HG03432 (cell line): Measurements from ENCODE around the gene USP53.
"Not testable (repeated sequence)": the region's sequence is repeated elsewhere in the genome, so short reads cannot be mapped to it uniquely, and the experiment has no call there.

Experiments
- ATAC-seq: cut with Tn5 transposase; IDR thresholded peaks from one replicate; pipeline ENCODE4 v1.9.1; 2021; ENCODE audit warnings: mild to moderate bottlenecking, moderate library complexity; ENCODE audit not compliant: unreplicated experiment

Gene USP53

DNA sequence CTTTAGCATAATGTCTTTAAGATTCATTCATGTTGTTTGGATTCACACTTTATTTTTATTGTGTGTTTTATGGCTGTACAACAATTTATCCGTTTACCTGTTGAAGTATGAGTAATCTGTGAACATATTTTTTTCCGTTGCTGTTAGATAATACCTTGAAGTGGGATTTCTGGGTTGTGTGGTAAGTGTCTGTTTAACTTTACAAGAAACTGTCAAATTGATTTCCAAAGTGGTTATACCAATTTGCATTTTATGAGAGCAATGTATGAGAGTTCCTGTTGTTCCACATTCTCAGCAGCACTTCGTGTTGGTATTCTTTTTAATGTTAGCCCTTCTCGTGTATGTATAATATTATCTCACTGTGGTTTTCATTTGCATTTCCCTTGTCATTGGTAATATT is 53.6 kb downstream of the USP53 start:
- ATAC-seq, result no peak

DNA sequence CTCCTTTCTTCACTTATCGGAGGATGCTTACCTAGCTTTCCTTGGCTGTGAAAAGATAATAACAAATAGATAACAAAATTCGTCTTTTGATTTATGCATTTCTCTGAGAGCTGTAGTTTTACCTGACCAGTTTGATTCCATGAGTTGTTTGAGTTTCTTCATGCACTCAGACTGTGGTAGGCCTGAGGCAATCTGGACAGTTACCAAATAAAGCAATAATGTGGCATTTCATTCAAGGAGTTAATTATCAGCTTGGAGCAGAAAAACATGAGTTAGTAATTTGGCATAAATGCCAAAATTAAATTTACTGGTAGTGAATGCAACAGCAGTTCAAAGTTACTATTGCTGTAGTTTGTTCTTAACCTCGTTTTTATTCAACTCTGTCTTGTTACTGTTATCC is 56.0 kb downstream of the USP53 start:
- no peak for ATAC-seq

DNA sequence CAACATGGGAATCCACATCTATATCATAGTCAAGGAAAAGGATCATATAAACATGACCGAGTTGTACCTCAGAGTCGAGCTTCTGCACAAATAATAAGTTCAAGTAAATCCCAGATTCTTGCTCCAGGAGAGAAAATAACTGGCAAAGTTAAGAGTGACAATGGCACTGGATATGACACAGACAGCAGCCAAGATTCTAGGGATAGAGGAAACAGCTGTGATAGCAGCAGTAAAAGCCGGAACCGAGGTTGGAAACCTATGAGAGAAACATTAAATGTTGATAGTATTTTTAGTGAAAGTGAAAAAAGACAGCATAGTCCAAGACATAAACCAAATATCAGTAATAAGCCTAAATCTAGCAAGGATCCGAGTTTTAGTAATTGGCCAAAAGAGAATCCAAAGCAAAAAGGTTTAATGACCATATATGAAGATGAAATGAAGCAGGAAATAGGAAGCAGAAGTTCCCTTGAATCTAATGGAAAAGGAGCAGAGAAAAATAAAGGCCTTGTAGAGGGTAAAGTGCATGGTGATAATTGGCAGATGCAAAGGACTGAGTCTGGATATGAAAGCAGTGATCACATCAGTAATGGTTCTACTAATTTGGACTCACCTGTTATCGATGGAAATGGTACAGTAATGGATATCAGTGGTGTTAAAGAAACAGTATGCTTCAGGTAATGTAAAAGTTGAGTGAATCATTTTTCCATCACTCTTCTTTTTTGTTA is 59.0 kb downstream of the USP53 start:
- ATAC-seq, result no peak

DNA sequence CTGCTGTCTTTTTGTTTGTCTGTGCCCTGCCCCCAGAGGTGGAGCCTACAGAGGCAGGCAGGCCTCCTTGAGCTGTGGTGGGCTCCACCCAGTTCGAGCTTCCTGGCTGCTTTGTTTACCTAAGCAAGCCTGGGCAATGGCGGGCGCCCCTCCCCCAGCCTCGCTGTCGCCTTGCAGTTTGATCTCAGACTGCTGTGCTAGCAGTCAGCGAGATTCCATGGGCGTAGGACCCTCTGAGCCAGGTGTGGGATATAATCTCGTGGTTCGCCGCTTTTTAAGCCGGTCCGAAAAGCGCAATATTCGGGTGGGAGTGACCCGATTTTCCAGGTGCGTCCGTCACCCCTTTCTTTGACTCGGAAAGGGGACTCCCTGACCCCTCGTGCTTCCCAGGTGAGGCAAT is 67.0 kb downstream of the USP53 start:
- not testable (repeated sequence) for ATAC-seq

DNA sequence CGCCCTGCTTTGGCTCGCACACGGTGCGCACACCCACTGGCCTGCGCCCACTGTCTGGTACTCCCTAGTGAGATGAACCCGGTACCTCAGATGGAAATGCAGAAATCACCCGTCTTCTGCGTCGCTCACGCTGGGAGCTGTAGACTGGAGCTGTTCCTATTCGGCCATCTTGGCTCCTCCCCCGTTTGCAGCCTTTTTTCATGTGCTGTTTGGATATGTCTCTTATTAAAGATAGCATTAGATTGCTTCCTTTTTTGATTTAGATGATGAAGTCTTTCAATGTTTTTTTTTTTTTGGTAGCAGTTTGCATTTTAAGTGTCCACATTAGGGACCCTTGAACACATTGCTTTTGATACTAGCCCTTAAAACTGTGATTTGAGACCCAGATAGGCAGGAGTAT is 67.4 kb downstream of the USP53 start:
- not testable (repeated sequence) for ATAC-seq

DNA sequence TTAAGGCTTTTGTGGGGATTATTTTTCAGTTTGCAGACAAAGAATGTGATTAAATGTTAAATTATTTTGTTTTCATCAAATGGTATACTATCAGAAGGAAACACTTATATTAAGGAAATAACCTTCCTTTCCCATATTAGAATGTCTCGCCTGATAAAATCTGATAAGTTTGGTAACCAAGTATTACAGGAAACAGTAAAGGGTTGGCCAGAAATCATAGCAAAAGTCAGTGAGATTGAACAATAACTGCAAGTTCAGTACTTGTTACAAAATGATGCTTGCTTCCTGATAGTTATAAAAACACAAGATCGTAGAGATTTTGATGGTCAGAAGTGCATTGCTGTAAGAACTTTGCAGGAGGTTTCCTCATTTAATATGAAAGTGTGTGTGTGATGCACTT is 68.9 kb downstream of the USP53 start:
- no peak for ATAC-seq

DNA sequence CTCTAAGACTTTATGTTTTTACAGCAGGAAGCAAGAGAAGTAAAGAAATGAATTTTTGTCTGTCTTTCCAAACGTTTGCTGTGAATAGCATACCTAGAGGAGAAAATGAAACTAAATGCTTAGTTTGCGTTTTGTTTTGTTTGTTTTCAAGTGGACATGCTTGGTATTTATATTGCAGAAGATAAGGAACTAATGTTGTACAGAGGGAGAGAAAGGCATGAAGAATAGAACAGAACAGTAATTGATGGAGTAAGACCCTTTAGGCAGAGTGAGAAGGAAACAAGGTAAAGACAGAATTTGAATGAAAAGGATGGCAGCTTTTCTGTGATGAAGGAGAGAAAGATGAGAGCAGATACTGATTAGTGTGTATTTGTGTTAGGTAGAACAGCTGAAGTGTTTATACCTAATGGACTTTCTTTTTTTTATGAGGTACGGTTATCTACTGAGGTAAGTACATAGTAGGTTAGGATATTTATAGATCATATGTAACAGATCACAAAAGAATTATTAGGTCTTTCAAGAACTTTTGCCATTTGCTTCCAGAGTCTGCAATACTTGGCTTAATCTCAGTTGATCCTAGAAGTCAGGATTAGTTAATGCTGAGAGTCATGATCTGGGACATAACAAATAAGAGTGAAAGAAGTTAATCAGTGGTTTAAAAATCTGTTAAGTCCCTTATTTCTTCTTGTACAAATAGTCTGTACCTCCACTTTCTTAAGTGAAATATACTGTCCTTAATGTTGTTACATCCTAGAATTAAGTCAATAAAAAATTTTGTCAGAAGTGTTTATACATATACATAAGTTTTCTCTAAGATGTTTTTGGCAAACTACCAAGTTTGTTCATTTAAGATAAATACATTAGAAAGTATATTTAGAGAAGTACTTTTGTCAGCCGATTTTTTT is 72.6 kb downstream of the USP53 start:
- peak; percentile 71 for ATAC-seq

DNA sequence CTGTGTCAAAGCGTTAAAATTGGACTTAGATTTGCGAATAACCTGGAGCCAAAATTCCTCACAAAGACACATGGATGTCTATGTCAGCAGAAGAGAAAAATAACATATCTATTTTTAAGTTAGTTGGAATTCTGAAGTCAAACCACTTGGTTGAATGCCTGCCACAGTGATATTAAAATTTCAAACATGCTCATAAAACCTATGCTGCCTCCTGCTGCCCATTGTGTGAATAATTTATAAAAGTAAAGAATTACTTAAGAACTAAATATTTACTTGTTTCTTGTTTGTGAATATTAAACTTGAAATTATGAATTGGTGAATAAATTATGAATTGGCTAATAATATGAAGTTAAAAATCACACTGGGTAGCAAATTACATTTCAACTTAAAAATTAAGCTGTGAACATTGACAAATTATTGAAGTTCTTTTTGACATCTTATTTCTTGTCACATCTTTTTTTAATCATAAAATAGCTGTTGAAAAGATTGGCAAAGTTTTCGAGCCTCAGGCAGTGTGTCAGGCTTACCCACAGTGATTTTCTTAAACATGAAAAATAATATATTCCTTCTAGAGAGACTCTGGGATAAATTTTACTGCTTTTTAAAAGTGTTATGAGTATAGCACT is 74.0 kb downstream of the USP53 start:
- ATAC-seq, result peak; percentile 55

DNA sequence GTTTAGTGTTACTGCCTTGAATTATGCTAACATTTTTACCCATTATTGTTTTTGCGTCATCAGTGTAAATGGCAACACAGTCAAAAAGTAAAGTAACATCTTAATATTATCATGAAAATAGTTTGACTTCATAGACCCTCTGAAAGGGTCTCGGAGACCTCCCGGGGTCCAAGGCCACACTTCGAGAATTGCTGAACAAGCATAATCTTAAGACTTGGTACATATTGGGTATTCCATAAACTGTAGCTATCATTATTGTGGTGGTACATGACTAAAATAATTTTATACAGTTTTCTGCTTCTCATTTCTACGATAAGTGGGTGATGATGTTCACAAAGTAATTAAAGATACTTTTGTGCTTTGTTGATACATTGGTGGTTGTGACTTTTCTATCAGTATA is 76.8 kb downstream of the USP53 start:
- no peak for ATAC-seq

DNA sequence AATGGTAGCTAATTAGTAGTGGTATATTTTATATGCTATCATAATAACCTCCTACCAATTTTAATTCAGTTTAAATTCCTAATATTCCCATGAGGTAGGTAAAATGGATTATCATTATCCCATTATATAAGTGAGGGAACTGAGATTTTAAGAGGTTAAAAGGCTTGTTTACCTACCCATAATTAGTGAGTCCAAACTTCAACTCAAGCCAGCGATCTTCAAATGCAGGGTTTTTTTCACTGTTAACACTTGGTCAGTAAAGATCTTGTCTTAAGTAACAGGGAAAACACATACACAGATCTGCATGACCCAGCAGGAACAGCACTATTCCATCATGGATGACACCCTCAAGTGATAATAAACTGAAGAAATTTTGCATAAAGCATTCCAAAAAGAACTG is 78.1 kb downstream of the USP53 start:
- no peak for ATAC-seq

DNA sequence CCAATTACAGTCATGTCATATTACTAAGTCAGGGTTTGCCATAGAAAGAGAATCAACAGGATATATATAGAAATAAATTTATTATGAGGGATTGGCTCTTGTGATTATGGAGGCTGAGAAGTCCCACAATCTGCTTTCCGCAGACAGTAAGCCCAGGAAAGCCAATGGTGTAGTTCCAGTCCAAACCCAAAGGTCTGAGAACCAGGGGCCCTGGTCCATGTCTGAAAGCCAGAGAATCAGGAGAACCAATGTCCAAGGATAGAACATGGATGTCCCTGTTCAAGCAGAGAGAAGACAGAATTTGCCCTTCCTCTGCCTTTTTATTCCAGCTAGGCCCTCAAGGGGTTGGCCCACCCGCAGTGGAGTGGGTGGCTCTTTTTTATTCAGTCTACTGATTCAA is 83.8 kb downstream of the USP53 start:
- no peak for ATAC-seq

DNA sequence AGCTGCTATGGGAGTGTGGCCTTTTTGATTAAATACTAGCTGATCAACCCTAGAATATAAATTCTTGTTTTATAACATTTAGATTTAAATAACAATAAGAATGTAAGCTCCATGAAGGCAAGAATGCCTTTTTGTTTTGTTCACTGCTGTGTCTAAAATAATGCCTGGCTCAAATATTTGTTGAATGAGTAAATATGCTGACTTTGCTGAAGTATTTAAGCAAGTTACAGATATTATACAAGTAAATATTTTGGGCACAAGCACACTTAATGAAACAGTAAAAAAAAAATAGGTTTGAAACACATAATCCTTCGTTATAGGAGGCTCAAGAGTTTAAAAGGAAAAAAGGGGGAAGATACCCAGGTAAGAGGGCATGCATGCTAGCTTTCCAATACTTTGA is 85.3 kb downstream of the USP53 start:
- no peak for ATAC-seq

DNA sequence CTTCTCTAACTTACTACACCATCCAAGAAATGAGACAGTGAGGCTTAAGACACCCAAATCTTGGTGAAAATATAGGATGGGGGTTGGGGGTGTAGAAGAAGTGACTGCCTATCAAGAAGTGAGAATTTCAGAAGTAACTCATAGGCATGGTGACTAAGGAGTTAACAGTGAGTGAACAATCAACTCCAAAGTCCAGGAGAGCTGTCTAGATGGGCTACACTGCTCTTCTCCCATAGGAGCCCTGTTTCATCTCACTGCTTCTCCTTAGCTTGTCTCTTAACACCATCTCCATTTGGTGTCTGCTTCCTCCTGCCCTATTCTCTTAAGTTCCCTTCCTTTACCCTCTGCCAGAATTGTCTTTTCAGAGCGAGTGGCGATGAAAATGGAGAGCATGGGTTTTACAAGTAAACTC is 86.8 kb downstream of the USP53 start:
- ATAC-seq, result no peak

DNA sequence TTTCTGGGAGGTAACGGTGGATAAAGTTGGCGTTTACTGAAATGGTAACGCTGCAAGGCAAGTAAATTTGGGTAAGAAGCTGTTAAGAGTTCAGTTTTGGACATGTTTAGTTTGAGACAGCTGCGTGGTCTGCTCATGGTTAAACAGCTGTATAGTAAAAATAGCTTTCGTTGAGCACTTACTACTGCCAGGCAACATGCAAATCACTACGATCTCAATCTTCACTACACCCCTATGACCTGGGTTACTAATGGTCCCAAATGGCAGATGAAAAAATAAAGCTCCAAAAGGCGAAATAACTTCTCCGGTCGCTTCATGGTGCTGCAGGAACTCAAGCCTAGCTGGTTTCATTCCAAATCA is 87.2 kb downstream of the USP53 start:
- peak; percentile 47 for ATAC-seq

DNA sequence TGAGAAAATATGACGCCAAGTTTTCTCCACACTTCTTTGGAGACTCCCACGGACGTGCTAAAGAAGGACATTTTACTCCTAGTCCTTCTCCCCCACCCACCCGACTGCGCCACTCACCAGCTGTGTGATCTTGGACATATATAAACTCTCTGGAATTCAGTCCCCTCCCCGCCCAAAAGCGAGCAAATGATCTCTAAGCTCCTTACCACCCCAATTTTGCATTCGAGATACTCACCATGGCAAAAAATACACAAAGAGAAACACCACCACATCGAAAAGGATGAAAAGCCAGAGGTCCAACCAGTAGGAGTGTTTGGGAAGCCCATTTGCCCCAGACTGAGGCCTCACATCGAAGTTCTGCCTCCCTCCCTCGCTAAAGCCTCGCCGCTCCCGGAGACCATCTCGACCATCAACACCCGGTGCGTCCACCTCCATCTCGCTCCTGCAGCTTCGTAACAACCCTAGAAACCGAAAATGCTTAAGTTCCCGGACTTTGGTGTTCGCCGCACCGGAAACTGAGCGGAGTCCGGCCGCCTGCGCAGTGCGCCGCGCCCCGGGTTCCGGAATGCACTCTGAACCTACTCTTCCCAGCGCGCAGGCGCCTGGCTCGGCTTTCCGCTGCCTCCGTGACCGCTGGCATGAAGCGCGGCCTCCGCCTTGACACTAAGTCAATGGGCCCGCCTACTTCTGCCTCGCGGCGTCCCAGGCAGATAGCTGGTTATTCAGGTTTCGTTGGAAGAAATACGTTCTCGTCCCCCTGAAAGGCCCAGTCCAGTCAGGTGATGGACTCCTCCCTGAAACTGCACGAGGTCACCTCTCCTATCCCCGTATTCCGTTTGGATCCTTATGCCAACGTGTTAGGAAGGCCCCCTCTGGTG is 87.8 kb downstream of the USP53 start:
- ATAC-seq, result peak; percentile 97

DNA sequence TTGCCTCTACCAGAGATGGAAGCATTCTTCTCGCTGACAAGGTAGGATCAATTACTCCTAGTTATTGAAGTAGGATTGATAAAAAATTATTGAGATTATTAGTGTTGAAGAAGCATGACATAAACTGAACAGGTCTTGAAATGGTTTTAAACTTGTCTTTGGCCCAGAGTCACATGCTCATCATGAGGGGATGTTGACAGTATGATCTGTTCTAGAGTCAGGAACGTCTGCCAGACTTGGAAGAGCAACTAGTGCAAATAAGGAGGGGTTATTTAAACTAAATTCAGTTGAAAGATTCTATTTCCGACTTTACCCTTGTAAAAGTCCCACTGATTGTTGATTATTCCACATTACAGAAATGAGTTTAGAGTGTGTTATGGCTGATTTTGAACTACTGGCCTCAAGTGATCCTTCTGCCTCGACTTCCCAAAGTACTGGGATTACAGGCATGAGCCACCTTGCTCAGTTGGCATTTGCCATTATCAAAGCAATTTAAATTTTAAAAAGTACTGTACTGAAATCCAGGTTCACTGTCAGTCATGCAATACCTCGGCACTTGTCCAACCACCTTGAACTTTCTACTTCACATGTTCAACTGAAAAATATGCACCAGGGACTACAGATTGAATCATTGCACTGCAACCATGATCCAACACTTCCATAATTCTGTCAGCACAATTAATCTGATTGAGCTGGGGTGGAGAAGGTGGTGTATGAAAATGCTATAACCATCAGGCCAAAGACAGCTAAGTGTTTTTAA is 89.7 kb downstream of the USP53 start:
- no peak for ATAC-seq

DNA sequence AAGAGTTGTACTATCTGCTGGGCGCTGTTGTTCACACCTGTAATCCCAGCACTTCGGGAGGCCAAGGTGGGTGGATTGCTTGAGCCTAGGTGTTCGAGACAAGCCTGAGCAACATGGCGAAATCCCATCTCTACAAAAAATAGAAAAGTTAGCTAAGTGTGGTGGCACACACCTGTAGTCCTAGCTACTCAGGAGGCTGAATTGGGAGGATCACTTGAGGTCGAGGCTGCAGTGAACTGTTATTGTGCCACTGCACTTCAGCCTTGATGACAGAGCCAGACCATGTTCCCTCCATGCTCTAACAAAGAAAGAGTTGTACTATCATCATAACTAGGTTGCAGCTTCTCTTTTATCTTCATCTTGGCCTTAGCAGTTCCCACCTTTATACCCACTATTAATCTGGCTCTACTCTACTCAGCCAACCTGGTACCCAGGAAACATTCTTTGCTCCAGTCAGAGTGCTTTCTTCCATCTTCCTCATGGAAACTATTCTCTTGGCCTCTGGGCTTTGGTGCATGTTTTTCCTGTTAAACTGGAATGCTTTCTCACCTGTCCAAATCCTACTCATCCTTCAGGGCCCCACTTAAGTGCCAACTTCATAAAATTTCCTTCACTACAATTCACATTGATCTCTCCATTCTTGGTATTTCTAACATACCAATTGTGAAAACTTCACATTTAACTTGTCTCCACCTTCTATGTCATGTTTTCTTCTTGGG is 91.2 kb downstream of the USP53 start:
- ATAC-seq, result no peak

DNA sequence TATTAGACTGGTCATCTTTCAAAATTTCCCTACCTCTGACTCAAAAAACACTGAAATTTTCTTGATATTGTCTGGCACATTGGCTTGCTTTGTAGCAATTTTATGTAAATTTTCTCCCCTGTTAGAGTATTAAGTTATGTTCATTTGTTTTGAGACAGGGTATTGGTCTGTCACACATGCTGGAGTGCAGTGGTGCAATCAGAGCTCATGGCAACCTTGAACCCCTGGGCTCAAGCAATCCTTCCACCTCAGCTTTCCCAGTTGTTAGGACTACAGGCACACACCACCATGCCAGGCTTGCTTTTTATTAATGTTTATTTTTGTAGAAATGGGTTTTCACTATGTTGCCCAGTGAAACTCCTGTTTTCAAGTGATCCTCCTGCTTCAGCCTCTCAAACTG is 91.9 kb downstream of the USP53 start:
- no peak for ATAC-seq

DNA sequence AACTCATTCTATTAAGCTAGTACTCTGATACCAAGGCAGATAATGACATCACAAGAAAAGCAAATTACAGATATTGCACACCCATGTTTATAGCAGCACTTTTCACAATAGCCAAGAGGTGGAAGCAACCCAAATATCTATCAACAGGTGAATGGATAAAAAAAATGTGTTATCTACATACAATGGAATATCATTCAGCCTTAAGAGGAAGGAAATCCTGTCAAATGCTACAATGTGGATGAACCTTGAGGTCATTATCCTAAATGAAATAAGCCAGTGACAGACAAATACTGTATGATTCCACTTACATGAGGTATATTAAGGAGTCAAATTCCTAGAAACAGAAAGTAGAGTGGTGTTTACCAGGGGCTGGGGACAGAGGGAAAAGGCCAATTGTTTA is 95.1 kb downstream of the USP53 start:
- ATAC-seq, result no peak

DNA sequence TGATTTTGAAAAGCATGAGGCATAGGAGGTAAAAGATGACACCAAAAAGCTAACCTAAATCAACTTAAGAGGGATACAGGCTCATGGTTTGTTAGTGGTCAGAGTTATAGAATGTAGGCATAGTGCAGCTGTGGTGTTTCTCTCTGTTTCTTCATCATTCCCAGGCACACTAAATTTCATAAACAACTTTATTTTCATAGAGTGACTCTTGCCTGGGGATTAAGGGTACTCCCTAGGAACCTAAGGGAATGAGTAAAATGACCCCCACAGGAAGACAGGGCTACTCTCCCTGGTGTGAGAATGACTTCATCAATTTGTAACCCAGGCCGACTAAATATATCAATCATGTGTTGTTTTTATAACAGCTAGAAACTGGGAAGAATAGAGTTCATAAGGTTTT is 98.3 kb downstream of the USP53 start:
- ATAC-seq, result no peak
